Stimulated activated CD4-positive, alpha-beta T cell treated with anti-CD3 and anti-CD28 coated beads, Interleukin-15, amount 100 ng/mL, for 48 hours (primary cell): ENCODE results near the gene NKX2-2.
"Not testable (repeated sequence)": the region's sequence is repeated elsewhere in the genome, so short reads cannot be mapped to it uniquely, and the experiment has no call there.

Experiments
- DNase-seq, 2 donors: peaks; one replicate each; pipeline ENCODE4 v3.0.0-alpha.2; 2020; ENCODE audit warnings: low read depth in 2 of 2

The NKX2-2 gene

DNA sequence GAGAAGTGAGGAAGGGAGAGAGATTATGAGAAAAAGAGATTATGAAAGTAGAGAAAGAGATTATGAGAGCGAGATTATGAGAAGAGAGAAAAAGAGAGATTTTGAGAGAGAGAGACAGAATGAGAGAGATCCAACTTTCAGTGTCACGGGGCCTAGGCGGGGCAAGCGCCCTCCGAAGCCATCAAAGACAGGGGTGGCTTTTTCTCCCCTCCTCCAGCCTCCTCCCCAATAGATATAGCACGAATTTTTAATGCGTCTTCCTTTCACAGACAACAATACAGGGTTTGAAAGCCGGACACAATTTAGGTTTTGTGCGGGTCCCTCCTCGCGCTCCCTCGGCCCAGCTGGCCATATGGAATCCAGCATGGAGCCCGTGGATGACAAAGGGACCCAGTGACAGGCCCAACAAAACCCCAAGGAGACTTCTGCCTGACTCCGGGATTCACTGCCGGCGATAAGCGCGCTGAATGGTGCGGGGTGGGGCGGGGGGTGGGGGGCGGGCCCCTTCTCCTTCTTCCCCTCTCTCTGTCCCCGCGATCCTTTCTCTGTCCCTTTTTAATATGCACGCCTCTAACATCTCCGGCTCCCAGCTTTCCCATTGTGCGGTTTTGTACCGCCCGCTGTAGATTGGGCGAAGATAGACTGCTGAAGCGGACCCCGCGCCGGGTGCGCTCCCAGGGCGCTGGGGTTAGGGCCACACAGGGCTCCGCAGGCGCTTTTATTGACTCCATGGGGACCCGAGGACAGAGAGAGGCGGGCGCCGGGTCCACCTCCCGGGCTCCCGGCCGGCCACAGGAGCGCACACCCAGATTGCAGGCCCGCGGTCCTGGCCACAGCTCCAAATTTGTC lies 5.4 kb downstream of the NKX2-2 start:
- no peak for DNase-seq

DNA sequence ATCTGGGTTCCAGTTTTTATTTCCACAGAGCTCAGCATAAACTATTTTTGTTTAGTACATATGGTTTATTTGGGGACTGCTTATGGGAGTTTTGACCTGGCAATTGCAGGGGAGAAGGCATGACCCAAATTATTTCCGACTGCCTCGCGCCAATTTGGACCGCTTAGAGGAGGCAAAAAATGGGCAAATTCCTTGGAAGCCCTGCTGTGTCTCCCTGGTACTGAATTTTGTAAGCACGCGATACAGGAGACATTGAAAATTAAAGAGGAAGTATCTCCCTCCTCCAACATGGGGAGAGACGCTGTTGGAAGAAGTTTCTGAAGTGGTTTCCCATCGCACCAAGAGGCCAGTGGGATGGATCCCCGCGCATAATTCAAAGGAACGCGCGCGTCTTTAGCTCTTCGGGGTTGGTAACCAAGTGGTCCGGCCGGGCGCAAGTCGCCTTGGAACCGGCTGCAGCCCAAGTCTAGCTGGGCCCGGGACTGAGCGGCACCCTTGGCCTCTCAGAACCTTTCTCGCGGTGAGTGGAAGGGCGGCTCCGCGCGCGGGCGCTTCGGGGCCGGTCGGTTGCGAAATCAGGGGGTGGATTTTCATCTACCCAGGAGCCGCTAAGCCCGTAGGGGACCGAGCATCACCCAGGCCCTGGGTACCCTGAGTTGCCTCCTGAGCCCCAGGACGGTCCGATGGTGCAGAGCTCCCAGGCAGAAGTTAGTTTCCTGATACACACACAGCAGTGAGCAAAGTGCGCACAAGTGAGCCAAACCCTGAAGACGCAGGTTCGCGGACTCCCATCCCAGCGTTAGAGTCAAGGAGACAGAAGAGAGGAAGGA lies 6.2 kb downstream of the NKX2-2 start:
- DNase-seq = no peak

DNA sequence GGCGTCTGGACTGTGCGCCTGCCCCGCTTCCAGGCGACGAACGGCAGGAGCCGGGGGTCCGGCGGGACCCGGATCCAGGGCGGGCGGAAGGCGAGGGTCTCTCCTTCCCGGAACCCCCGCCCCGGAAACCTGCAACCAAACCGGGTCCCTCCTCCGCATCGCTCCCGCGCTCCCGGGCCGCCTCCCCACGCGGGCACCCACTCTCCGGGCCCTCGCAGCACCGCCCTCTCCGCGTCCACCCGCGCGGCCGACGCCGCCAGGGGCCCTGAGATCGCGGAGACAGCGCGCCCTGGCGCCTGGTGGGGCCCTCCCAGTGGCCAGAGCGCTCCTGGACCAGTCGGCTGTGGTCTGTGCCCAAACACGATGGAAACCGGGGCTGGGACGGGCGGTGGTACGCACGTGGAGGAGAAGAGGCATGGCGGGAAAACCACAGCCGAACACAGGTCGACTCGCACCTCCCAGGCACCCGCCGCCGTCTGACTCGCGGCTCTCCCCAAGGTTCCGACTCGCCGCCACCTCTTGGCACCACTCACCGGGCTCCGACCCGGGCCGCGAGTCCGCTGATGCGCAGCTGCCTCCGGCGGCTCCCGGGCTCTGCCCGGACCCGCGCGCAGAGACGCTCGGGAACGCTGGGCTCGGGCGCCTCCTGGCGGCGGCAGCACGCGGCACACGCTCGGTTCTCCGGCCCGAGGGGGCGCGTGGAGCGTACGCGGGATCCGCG lies 7.9 kb downstream of the NKX2-2 start:
- peak in 1 of 2 donors; percentile 64 for DNase-seq

DNA sequence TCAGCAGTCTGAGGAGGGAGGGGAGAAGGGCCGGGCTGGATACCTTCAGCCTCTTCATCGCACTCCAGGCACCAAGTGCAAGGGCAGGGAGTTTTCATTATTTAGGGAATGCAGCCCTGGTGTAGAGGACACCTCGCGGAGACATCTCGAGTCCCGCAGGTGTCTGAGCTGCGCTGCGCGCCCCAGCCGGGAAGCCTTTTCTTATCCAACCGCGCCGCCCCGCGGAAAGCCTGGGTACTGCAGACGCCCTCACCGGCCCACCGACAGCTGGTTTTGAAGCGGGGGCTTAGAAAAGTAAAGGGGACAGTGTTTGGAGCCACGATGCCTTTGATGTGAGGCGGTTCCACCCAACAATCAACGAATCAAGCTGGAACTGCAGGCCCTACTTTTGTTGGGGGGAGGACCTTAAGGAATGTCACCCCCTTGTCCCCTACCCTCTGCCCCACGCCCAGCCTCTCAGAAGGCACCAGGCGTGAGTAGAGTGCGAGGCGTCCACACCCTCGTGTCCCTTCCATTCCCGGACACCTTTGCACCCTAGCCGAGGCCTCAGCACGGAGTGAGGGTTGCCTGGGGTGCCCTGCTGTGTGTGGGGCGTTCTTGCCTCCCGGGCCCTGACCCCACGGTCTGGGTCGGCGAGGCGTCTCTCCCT lies 8.6 kb downstream of the NKX2-2 start:
- peak; percentile 62 to 73 for DNase-seq

DNA sequence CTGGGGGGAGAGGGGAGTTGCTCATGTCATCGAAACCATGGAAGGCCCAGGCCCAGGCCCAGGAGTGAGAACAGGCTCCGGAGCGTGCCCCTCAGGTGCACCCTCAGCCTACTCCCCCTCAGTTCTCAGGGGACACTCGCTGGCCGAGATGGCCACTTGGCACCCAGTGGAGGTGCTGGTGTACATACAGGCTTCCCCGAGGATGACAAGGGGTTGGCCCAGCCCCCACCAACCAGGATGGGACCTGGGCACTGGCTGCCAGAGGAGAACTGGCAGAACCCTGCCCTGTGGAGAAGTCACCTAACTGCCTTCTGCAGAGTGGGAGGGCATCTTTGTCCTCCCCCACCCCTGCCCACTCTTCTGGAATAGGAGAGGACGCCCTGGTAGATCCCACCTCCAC lies 9.5 kb downstream of the NKX2-2 start:
- no peak for DNase-seq

DNA sequence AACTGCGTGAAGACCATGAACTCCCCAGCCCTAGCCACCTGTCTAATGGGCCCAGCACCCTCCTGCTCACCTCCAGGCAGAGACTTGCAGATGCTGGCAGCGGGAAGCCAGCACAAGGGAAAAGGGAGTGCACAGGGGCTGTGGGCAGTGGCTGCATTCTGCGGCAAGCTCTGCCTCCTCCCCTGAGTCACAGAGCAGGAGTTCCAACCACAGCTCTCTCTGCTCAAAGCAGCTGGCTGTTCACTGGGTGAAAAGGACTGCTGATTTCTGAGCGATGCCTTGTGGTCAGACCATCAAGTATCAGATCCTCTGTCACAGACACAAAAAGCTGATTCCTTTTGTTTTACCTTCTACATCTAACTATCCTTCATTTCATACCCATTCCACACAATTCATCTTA lies 10.5 kb downstream of the NKX2-2 start:
- no peak for DNase-seq

DNA sequence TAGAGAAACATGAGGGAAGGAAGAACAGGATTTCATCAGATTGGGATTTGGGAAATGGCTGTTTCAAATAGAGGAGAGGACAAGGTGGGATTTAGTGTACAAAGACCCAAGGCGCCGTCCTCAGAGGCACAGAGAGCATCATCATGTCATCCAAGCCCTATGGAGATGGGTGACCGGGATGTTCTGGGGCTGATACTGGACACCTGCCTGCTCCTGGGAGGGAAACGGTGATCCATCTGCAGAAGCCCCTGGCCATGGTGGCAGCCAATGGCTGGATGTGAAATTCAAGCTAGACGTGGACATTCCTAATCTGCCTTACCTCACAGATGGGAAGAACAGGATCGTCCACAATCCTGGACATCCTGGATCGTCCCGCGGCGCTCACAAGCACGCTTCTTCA lies 12.7 kb downstream of the NKX2-2 start:
- no peak for DNase-seq

DNA sequence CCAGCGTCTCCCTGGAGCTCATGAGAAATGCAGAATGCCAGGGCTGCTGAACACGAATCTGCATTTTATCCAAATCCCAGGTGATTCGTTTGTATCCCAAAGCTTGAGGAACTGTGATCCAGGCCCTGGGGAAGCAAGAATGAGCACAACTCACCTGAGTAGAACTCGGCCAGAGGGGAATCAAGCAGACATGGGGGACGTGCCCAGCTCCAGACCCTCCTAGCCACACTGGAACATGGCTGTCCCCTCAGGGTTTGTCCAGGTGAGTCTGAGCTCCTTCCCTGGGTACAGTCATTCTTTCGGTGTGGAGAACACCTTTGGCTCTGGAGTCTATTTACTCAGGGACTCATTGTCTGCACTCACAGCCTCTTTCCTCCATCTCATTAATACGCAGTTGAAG lies 13.3 kb downstream of the NKX2-2 start:
- DNase-seq = no peak

DNA sequence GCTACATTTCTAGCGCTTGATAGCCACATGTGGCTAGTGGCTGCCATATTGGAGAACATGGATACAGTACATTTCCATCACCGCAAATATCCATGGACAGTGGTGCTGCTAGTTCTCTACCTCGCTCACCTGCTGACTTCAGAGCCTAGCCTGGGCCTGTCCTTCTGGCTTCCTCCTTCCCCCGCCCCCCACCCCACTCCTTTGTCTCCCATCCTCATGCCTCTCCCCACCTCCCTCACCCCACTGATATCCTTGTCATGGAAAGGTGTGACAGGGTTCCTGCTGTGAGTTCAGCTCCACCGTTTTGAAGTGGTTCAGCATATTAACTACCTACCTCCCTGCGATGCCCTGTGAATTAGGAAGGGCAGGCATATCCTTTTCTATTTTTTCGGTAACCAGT lies 14.2 kb downstream of the NKX2-2 start:
- no peak for DNase-seq

DNA sequence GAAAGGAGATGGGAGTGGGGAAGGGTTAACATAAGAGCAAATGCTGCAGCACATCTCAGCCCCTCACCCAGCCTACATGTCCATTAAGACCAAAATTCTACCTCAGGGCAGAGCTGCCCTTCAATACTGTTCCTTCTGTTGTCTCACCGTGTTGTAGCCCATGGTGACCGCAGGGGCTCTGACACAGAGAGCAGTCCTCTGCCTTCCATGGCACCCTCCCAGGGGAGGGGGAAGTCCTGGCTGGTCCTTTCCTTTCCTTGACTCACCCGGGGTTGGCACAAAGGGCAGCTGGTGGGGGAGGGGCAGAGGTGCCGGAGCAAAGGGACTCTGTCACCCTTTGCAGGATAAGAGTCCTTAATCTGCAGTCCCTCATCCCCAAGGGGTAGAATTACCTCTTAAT lies 15.2 kb downstream of the NKX2-2 start:
- no peak for DNase-seq

DNA sequence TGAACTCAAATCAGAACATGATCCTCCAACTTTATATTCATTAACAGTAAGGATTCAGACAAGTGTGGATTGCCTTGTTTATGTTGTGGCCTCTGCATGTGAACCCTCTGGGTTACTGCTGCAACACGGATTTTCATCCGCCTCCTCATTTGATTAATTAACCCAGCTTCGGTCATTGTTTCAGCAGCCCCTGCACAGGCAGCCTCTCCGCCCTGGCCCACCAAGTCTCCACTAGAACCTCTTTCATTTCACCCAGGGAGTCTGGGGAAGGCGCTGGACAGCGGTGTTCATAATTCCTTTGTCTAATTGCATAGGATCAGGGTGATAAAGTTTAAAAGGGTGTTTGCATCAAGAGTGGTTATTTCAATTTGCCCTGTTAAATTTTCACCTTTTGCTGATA lies 15.7 kb downstream of the NKX2-2 start:
- no peak for DNase-seq

DNA sequence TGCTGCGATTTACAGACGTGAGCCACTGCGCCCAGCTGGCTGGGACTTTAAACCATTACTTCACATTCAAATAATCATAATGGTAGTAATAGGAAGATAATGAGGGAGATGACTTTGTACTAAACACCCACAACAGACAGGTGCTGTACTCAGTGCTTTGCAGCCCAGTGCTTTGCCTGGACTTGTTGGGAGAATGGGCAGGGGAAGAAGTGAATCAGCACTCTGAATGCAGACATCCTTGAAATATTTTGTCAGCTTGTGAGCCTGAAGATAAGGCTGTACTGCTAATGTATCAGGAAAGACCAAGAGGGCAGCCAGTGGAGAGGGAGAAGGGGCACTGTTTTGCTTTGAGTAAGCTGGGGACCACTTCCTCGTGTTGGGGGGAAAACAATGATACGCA lies 17.4 kb downstream of the NKX2-2 start:
- DNase-seq = no peak

DNA sequence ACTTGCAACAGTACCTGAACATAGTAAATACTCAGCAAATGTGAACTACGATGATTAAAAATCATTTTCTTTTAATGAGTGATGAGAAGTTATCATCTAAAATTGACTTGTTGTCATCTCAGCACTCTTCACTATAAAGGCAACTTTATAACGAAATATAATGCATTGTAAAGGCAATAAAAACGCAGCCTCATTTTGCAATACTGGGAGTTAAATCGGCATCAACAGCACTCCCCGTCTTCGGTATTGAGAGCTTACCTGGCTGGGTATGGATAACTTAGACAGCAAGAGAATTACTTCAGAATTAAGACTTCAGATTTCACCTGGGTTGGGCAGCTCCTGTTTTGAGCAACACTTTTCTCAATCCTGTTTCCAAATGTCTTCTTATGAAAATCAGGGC lies 20.8 kb downstream of the NKX2-2 start:
- no peak for DNase-seq

DNA sequence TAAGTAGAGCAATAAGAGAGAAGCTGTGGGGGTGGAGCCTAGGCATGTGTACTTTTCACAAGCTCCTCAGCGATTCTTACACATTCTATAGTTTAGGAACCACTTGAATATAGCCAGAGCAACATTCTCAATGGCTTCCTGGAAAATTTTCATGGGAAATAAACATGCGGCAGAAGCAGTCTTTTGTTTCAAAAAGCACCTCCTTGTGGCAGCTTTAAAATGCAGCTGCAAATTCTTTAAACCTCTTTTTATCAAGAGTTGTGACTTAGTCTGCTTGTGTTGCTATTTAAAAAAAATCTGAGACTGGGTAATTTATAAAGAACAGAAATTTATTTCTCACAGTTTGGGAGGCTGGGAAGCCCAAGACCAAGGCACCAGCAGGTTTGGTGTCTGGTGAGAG lies 23.8 kb downstream of the NKX2-2 start:
- no peak for DNase-seq

DNA sequence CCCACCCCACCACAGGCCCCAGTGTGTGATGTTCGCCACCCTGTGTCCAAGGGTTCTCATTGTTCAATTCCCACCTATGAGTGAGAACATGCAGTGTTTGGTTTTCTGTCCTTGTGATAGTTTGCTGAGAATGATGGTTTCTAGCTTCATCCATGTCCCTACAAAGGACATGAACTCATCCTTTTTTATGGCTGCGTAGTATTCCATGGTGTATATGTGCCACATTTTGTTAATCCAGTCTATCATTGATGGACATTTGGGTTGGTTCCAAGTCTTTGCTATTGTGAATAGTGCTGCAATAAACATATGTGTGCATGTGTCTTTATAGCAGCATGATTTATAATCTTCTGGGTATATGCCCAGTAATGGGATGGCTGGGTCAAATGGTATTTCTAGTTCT lies 33.7 kb downstream of the NKX2-2 start:
- not testable (repeated sequence) for DNase-seq

DNA sequence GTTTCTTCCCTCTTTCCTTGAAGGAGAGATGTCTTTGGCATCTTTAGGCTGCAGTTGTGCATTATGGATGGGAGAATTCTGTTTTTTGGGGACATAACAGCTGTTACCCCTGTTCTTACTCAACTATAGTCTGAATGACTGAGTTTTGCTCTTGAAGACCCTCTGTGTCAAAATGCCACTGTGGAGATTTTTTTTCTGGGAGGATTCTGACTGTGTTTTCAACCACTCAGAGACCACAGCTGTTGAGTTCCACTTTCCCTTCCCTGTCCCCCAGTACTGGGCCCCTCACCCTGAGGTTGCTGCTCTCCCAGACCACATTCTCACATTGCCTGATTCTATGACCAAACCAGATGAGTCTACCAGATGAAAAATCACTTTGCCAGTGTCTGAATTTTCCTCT lies 48.1 kb downstream of the NKX2-2 start:
- DNase-seq = no peak

DNA sequence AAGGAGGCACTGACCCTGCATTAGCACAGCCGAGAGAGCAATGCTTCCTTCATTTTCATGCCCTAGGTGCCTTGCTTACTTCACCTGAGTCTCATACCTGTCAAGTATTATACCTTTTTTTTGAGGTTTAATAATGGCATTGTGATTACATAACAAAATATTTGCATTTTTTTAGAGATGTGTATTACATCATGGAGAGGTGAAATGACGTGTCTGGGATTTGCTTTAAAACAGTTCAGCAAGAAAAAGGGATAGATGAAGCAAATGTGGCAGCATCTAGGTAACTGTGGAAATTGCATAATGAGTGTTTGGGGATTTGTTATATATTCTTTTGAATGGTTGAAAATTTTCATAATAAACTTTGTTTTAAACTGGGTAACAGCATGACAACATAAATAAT lies 48.9 kb downstream of the NKX2-2 start:
- no peak for DNase-seq
